Mesothelial cell of epicardium (in vitro differentiated cells): ENCODE measurements around the gene MMP20. TPM values are rescaled to one million over a fixed set of nuclear protein-coding genes. Genes with fewer than 3 reads are reported as not detected.

Experiments used
- DNase-seq, 2 experiments: peaks; one replicate each; pipeline ENCODE4 v3.0.0; 2021; ENCODE audit warnings: low spot score in 2 of 2; ENCODE audit not compliant: unreplicated experiment in 2 of 2
- H3K27ac Mint-ChIP-seq: 2 replicates; pipeline ENCODE4 v1.8.0; 2021; ENCODE audit warnings: mixed read lengths
- H3K27me3 Mint-ChIP-seq: 2 replicates; pipeline ENCODE4 v1.8.0; 2021; ENCODE audit warnings: low read depth, mixed read lengths
- H3K36me3 Mint-ChIP-seq: 2 replicates; pipeline ENCODE4 v1.8.0; 2021; ENCODE audit warnings: mixed read lengths
- H3K4me1 Mint-ChIP-seq: 2 replicates; pipeline ENCODE4 v1.8.0; 2021; ENCODE audit warnings: mixed read lengths
- H3K4me3 Mint-ChIP-seq: 2 replicates; pipeline ENCODE4 v1.8.0; 2021; ENCODE audit warnings: mild to moderate bottlenecking, moderate library complexity, mixed read lengths
- H3K9me3 Mint-ChIP-seq: 2 replicates; pipeline ENCODE4 v1.8.0; 2021; ENCODE audit warnings: mixed read lengths
- total RNA-seq: library from RNA; stranded (reverse); gene quantifications from 3 replicates; pipeline ENCODE4 v1.2.1, GENCODE V29; 2021
- TF ChIP-seq, protein P1 (sequence below): fragments of 200-600 bp; sonication (generic); IDR thresholded peaks from one replicate; pipeline ENCODE4 v1.5.0; 2021; ENCODE audit warnings: antibody characterized with exemption; ENCODE audit not compliant: unreplicated experiment

MMP20 gene
- total RNA-seq, 1 donor from 2014 or later, result not detected

DNA sequence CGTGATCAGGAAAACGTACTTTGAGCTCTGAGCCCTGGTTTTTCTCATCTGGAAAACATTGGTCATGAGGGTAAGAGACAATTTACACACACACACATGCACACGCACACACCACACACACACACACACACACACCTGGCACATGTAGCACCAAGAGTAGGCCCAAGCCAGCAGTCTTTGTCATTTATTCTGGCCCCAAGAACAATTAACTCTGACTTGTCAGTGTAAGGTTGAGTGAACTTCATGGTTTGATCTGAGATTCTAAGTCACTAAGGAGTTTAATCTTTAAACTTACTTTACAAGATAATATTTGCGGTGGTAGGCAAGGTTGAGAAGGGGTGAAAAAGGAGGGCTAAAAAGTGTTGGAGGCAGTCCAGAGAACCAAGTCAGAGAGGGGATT, 44.1 kb downstream of the MMP20 start:
- no peaks in the 10 kb centered on the region for H3K36me3 Mint-ChIP-seq
- no peak overlapping the region for H3K4me3 Mint-ChIP-seq
- H3K4me1 Mint-ChIP-seq, result no peaks in the 10 kb centered on the region
- H3K9me3 Mint-ChIP-seq, result peaks cover 20% of the 10 kb centered on the region
- no peak overlapping the region for H3K27ac Mint-ChIP-seq
- no peak for DNase-seq
- no peaks in the 10 kb centered on the region for H3K27me3 Mint-ChIP-seq
- TF ChIP-seq, protein P1, sequence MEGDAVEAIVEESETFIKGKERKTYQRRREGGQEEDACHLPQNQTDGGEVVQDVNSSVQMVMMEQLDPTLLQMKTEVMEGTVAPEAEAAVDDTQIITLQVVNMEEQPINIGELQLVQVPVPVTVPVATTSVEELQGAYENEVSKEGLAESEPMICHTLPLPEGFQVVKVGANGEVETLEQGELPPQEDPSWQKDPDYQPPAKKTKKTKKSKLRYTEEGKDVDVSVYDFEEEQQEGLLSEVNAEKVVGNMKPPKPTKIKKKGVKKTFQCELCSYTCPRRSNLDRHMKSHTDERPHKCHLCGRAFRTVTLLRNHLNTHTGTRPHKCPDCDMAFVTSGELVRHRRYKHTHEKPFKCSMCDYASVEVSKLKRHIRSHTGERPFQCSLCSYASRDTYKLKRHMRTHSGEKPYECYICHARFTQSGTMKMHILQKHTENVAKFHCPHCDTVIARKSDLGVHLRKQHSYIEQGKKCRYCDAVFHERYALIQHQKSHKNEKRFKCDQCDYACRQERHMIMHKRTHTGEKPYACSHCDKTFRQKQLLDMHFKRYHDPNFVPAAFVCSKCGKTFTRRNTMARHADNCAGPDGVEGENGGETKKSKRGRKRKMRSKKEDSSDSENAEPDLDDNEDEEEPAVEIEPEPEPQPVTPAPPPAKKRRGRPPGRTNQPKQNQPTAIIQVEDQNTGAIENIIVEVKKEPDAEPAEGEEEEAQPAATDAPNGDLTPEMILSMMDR, result no peak

DNA sequence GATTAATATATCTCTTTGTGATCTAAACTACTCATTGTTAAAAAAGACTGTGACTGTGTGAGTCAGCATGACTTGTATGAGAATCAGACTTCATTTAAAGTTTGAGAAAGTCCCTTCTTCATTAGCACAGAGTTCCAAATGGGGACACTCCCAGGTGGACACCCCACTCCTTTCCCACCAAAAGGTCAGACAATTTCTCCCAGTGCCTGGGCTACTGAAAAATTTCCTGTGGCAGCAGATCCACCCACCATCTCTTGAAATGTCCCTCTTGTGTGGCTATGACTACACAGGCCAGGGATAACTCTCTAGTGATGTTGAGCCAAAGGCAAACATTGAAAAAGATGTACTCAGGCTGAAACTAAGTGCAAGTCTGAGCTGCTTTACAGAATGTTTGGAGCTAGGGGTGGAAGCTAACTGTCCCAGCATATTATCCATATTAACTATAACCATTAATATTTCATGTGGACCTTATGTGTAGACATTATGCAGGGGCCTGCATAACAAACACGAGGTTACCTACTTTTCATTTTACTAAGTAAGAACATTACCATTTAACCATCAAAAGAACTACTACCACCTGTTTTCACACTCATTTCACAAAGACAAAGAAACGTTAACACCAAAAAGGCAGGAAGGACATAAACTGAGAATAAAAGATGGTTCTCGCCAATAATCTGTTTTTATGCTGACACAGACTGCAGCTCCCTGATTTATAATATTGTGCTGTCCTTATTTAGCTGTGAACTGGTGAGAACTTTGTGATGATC, 44.8 kb downstream of the MMP20 start:
- H3K9me3 Mint-ChIP-seq, result peaks cover 13% of the 10 kb centered on the region
- TF ChIP-seq, protein P1, result no peak
- H3K27me3 Mint-ChIP-seq, result no peaks in the 10 kb centered on the region
- DNase-seq, result no peak
- H3K36me3 Mint-ChIP-seq, result no peaks in the 10 kb centered on the region
- H3K27ac Mint-ChIP-seq, result no peak overlapping the region
- no peak overlapping the region for H3K4me3 Mint-ChIP-seq
- no peaks in the 10 kb centered on the region for H3K4me1 Mint-ChIP-seq

DNA sequence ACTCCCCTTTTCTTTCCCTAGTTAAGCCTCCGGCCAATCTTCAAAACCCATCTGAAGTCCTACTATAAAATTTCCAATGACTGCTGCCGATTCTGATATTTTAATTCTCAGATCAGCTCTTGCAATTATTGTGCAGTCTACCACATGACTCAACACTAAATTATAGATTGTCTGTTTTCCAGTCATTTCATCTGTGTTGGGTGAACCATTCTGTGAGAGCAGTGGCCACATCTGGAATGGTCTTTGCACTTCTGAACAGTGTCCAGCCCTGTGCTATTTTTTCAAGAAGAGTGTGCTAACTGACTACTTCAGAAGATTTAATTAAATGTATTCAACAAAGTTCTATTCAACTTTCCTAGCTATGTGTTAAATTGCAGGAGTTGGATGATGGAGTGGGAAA, 47.4 kb downstream of the MMP20 start:
- no peak for DNase-seq
- no peaks in the 10 kb centered on the region for H3K9me3 Mint-ChIP-seq
- no peaks in the 10 kb centered on the region for H3K36me3 Mint-ChIP-seq
- TF ChIP-seq, protein P1, result no peak
- H3K27me3 Mint-ChIP-seq, result no peaks in the 10 kb centered on the region
- no peak overlapping the region for H3K27ac Mint-ChIP-seq
- no peak overlapping the region for H3K4me3 Mint-ChIP-seq
- no peaks in the 10 kb centered on the region for H3K4me1 Mint-ChIP-seq

DNA sequence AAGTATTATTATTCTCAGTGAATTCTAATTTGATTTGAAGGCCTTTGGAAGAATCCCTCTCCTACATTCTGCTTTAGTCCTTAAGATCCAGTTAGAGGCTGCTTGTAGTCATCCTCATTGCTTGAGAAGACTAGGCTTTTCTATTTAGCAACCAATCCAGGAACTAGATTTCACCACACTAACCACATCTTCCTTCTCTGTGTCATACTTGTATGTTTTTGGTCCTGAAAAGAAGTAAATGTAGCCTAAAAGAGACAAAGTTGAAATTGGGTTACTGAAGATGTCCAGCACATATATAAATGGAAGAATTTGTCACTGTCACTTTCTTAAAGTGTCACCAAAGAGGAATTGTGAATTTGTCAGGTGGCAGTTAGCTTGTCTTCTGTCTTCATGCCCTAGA, 48.0 kb downstream of the MMP20 start:
- Mint-ChIP-seq H3K27ac (no peak overlapping the region), H3K9me3 (peaks cover 2% of the 10 kb centered on the region), H3K27me3 (no peaks in the 10 kb centered on the region), H3K36me3 (no peaks in the 10 kb centered on the region), H3K4me1 (no peaks in the 10 kb centered on the region), H3K4me3 (no peak overlapping the region)
- TF ChIP-seq, protein P1, result no peak
- DNase-seq, result no peak

DNA sequence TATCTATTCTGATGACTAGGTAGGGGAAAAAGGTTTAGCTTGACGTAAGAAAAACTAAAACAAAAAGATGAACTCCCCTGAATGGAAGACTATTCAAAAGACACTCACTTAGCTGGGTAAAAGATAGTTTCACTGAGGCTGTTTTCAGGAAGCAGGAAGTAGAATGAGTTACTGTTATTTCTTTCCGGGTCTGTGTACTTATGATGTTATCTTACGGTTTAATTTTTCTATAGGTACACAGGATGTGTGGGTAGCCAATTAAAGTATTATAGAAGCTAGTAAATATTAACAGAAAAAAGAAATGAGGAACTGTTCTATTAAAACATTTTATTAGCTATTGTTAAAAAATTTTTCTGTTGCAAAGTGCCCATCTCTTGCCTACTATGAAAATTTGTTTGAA, 48.8 kb downstream of the MMP20 start:
- no peaks in the 10 kb centered on the region for H3K27me3 Mint-ChIP-seq
- no peak overlapping the region for H3K27ac Mint-ChIP-seq
- H3K36me3 Mint-ChIP-seq, result no peaks in the 10 kb centered on the region
- H3K4me1 Mint-ChIP-seq, result no peaks in the 10 kb centered on the region
- no peak overlapping the region for H3K4me3 Mint-ChIP-seq
- H3K9me3 Mint-ChIP-seq, result peaks cover 3% of the 10 kb centered on the region
- TF ChIP-seq, protein P1, result no peak
- no peak for DNase-seq
